ENCODE results near the gene CDA.

CDA gene

GRCh38 chr1:20574686-20575540 lies 14.0 kb upstream of the CDA start (continued):
- TF ChIP-seq ZNF561 (tag by site-specific recombination; IDR thresholded peaks at IDR 0.05; ENCODE audit: borderline replicate concordance) (no peak; the same call in 1 of the 2 replicates), ZSCAN30 (tag by site-specific recombination; IDR thresholded peaks at IDR 0.05) (0 out of 2 replicates have a peak, but pooled peaks have one; percentile 29), ZNF768 (tag by site-specific recombination; IDR thresholded peaks at IDR 0.05) (0 out of 2 replicates have a peak, but pooled peaks have one; percentile 7), ZNF114 (tag by site-specific recombination; IDR thresholded peaks at IDR 0.05) (no peak), ZNF366 (tag by site-specific recombination; conservative IDR thresholded peaks at IDR 0.05) (0 out of 2 replicates have a peak, but pooled peaks have one; percentile 35), ZNF16 (tag by site-specific recombination; IDR thresholded peaks at IDR 0.05; ENCODE audit: low read depth) (no peak), SALL2 (tag by site-specific recombination; IDR thresholded peaks at IDR 0.05; ENCODE audit: borderline replicate concordance) (no peak), ZNF692 (tag by site-specific recombination; IDR thresholded peaks at IDR 0.05) (0 out of 2 replicates have a peak, but pooled peaks have one; percentile 16), ZBTB44 (tag by site-specific recombination; IDR thresholded peaks at IDR 0.05) (no peak), GLIS1 (tag by site-specific recombination; IDR thresholded peaks at IDR 0.05) (0 out of 2 replicates have a peak, but pooled peaks have one; percentile 9), SETDB1 (IDR thresholded peaks at IDR 0.05; ENCODE audit: insufficient read length, low read length) (no peak), ZNF623 (tag by site-specific recombination; IDR thresholded peaks at IDR 0.05) (peak; percentile 100), ZNF335 (tag by site-specific recombination; conservative IDR thresholded peaks at IDR 0.05) (0 out of 2 replicates have a peak, but pooled peaks have one; percentile 18), ZNF175 (tag by site-specific recombination; IDR thresholded peaks at IDR 0.05) (no peak), TRIM28 (IDR thresholded peaks at IDR 0.05; ENCODE audit: borderline replicate concordance, low read length) (0 out of 2 replicates have a peak, but pooled peaks have one; percentile 24), ZNF600 (tag by site-specific recombination; IDR thresholded peaks at IDR 0.05) (peak; percentile 35; the same call in 1 of the 2 replicates)

GRCh38 chr1:20575541-20576336 lies 13.2 kb upstream of the CDA start:
- no peak overlapping the region for H3K4me3 ChIP-seq (ENCODE audit: low read depth, low read length)
- no peaks in the 10 kb centered on the region for H3K4me1 ChIP-seq (ENCODE audit: control insufficient read depth, insufficient read depth, low read length)
- H3K36me3 ChIP-seq (ENCODE audit: control insufficient read depth in 2 of 2, insufficient read depth in 1 of 2, low read length in 2 of 2): no peaks in the 10 kb centered on the region
- H3K9me3 ChIP-seq (ENCODE audit: control insufficient read depth, insufficient read depth, low read depth, low read length): no peaks in the 10 kb centered on the region
- POLR2A ChIA-PET: interaction anchor here (1.0 to 2.8 kb wide), 3 partner anchors 13 to 57 kb away, joined by 3 to 24 read pairs (median 4); partner anchors contain the start of genes CDA and PINK1
- CTCF ChIA-PET: interaction anchor here (0.6 to 8.5 kb wide), 30 partner anchors 8 to 1734 kb away, joined by 3 to 105 read pairs (median 6); partner anchors contain the start of genes CDA, DDOST, FAM43B and PINK1
- H3K27ac ChIP-seq (ENCODE audit: extremely low read depth, low read depth, low read length): no peak overlapping the region
- TF ChIP-seq ZNF514 (tag by site-specific recombination; IDR thresholded peaks at IDR 0.05): no peak
- TF ChIP-seq GLIS2 (tag by site-specific recombination; IDR thresholded peaks at IDR 0.05): peak; percentile 49; the same call in 1 of the 2 replicates

- ChIA-PET CTCF (interaction anchor here (1.2 to 8.5 kb wide), 3 partner anchors 8 to 55 kb away, joined by 6 to 105 read pairs (median 16); partner anchors contain the start of gene PINK1), POLR2A (no interaction called here)
- H3K27ac ChIP-seq (ENCODE audit: extremely low read depth, low read depth, low read length): no peak overlapping the region
These were observed 10.8 kb upstream of the CDA start for GRCh38 chr1:20578062-20578461.

More at GRCh38 chr1:20578062-20578461, 10.8 kb upstream of the CDA start:
- Histone ChIP-seq H3K9me3 (ENCODE audit: control insufficient read depth, insufficient read depth, low read depth, low read length) (no peaks in the 10 kb centered on the region), H3K4me1 (ENCODE audit: control insufficient read depth, insufficient read depth, low read length) (no peaks in the 10 kb centered on the region), H3K36me3 (ENCODE audit: control insufficient read depth in 2 of 2, insufficient read depth in 1 of 2, low read length in 2 of 2) (no peaks in the 10 kb centered on the region), H3K4me3 (ENCODE audit: low read depth, low read length) (no peak overlapping the region)
- TF ChIP-seq TCF7L2 (IDR thresholded peaks at IDR 0.05; ENCODE audit: borderline replicate concordance, low read depth, low read length) (no peak), ZNF174 (tag by site-specific recombination; IDR thresholded peaks at IDR 0.05) (no peak)

All from HEK293 (cell line).